GM18508 (cell line): ENCODE data around the gene SLC49A4.

ENCODE experiments used
- ATAC-seq: cut with Tn5 transposase; IDR thresholded peaks from one replicate; pipeline ENCODE4 v1.9.1; 2021; ENCODE audit warnings: moderate number of reproducible peaks; ENCODE audit not compliant: insufficient read depth, unreplicated experiment

Gene SLC49A4

DNA sequence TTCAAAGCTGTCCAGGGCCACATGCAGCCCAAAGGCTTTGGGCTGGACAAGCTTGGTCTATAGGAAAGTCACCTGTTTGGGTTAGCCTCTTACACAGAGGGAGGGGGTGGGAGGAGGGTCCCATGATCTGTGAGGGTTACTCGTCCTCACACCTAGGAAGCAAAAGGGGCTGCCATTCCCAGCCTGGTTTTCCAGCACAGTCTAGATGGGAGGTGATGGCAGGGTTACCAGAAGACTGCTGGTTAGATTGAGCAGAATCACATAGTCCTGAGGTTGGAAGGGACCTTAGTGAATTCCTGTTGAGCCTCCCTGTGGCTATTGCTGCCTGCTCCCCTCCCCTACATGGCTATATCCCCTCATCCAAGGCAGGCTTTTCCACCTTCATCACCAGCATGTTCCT lies 130.9 kb downstream of the SLC49A4 start:
- ATAC-seq = no peak

- ATAC-seq = no peak
Observed at GRCh38 chr3:122926322-122926721, 131.5 kb downstream of the SLC49A4 start.

DNA sequence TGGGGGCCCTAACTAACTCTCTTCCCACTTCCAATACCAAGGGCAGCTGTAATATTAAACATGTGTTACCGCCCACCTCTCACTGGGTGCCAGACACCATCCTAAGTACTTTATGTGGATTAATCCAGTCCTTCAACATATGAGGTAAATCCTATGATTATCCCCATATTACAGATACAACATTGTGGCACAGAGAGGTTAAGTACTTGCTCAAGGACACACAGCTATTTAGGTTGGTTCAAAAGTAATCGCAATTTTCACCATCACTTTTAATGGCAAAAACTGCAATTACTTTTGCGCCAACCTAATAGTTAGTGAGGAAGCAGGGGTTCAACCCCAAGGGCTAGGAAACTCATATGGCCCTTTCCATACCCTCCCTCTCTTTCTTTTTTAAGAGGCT lies 131.9 kb downstream of the SLC49A4 start:
- no peak for ATAC-seq

GRCh38 chr3:122927726-122928125 lies 132.9 kb downstream of the SLC49A4 start:
- no peak for ATAC-seq

GRCh38 chr3:122928396-122929187 lies 133.7 kb downstream of the SLC49A4 start:
- ATAC-seq = no peak

DNA sequence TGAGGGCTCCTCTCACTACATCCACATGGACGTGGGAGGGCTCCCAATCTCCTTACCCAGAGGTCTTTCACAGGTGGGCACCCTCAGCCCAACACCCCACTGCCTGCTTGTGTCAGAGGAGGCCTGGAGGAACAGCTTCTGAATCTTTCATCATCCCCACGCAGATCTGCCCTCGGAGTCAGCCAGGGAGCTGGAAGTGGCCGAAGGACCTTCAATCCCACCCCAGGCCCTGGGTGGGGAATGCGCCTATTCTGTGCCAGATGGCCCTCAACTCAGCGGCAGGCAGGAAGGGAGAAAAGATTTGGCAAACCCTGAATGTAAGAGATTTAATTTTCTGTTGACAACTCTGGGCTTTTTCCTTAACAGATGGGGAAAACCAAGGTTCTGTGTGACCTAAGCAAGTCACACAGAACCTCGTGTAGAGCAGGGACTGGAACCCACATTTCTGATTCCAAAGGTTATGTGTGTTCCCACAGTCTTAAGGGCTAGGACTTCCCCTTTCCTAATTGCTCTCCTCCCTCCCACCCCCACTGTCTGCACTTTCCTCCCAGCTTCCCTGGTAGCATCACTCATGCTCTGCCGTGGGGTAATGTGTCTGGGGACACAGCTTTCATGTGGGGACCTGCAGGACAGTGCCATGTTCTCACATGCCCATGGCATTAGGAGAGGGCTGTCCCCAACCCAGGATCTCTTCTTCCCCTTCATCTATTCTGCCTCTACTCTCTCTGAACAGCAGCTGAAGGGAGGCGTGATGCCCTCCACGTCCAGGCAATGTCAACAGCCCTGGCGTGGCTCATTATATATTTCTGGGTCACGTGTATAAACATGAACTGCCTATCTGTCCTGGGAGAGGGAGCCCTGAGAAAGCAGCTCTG lies 134.6 kb downstream of the SLC49A4 start:
- ATAC-seq = no peak

DNA sequence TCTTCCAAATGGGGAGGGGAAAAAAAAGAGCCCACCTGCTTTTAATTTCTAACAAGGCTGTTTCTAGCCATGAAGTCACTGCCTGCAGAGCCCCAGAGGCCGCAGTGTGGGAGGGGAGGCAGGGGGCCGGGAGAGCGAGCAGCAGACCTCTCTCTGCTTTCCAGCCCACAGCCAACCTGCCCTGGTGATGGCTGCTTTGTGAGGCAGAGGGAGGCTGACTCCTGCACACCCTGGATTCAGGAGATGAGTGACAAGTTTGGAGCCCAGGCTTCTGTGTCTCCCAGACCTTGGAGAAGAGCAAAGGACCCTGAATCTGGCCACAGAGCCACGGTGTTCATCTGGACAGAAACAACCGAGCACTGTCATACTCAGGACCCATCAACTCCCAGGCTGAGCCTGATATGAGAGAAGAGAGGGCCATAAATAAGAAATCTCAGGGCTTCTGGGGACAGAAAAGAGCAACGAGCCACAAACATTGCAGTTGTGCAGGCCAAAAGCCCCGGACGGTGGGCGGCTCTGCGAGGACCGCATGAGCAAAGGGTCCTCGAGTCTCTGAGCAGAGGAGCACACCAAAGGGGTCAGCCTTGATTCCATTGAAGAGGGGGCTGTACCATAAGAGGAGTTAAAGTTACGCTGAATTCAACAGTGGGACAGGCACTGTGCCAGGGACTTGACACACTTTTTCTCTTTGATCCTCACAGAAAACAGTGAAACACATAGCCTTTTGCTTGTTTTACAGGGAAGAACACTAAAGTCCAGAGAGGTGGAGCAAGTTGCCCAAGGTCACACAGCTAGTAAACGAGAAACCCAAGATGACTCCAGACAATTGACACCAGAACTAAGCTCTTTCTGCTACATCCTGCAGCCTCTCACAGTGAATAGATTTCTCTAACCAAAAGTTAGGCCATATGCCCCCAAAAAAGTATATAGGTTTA lies 135.5 kb downstream of the SLC49A4 start:
- no peak for ATAC-seq
